NCI-H82 treated with DMSO at 0.1 percent for 48 hours (cell line): ENCODE data around the gene LILRB2.
"Not testable (repeated sequence)": the region's sequence is repeated elsewhere in the genome, so short reads cannot be mapped to it uniquely, and the experiment has no call there.

ENCODE experiments used
- DNase-seq: peaks from one replicate; lab custom pipeline; 2025; ENCODE audit not compliant: unreplicated experiment; lab: John Stamatoyannopoulos, UW

LILRB2 gene

DNA sequence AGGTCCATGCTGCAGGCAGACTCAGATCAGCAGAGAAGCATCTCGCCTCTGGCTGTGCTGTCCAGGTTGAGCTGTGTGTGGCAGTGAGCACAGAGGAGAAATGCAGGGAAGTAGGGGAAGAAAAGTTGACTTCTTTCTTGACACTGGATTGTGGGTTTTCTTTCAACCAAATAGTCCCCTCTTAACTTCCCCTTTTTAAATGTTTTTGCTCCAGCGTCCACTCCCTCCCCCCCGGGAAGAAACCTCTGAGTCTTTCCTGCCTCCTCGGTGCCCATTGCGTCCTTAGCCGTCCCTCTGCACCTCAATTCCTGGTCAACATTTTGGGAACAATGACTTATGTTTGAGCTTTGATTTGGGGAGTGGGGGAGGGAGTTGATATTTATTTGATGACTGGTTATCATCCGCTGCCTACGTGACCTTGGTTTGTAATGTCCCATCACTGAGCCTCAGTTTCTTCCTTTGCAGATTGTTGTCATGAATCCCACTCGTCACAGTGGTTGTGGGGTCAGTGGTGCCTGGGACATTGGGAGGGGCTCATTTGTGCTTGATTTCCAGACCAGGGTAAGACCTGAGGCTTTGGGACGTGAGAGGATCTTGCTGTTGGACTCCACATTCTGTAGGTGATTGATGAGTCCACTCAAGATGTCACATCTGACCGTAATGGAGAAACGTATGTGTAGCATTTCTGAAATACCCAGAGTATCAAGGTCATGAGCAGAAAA lies at the start of gene LILRB2:
Gene LILRB2 (minus strand): TSS at position 104 of the 722 bp plus-strand sequence. CDS start 614 bp downstream, outside the sequence.
- no peak for DNase-seq

DNA sequence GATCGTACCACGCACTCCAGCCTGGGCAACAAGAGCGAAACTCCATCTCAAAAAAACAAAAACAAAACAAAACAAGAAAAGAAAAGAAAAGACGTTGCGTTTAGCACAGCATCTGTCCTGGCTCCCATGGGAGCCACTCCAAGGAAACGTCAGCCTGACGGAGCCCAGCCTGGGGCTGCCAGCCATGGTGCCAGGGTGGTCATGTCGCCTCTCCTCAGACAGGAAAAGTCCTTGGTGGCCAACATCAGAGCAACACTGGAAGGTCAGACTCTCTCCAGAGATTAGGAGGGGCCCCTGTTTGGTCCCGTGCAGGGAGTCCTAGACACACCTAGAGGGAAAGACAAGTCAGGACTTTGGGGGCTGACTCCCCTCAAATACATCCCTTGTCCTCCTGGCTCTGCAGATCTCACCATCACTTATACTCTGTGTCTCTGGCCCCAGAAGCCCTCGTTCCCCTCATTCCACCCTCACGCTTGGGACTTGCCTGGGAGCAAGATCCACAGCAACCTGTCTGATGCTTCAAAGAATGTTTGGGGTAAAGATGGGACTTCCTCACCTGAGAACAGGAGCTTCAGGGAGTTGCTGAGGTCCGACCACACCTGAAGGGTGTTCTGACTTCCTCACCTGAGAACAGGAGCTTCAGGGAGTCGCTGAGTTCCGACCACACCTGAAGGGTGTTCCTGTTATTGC lies 48.7 kb upstream of the LILRB2 start:
- DNase-seq: no peak

DNA sequence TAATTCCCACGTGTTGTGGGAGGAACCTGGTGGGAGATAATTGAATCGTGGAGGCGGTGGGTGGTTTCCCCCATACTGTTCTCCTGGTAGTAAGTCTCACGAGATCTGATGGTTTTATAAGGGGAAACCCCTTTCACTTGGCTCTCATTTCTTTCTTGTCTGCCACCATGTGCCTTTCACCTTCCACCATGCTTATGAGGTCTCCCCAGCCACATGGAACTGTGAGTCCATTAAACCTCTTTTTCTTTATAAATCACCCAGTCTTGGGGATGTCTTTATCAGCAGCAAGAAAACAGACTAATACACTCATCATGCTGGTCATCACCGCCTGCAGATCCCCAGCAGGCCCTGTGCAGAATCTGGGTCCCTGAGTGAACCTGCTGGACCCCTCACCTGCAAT lies 47.9 kb upstream of the LILRB2 start:
- DNase-seq: not testable (repeated sequence)

DNA sequence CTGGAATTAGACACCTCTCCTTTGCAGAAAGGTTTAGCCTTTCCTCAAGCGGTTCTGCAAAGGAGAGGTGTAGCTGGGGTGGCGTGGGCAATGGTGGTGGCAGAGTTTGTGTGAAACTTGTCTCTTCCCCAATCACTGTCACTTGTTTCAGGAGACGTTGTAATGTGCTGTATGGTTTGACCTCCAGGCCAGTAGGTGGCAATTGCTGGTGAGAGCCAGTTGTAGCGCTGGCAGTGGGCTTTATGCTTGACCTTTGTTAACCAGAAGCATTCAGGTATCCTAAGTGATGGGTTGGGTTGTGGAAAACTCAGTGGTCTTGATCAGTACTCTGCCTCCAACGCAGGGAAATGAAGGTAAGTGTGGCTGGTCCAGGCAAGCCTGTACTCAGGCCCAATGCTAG lies 44.7 kb upstream of the LILRB2 start:
- DNase-seq: no peak

DNA sequence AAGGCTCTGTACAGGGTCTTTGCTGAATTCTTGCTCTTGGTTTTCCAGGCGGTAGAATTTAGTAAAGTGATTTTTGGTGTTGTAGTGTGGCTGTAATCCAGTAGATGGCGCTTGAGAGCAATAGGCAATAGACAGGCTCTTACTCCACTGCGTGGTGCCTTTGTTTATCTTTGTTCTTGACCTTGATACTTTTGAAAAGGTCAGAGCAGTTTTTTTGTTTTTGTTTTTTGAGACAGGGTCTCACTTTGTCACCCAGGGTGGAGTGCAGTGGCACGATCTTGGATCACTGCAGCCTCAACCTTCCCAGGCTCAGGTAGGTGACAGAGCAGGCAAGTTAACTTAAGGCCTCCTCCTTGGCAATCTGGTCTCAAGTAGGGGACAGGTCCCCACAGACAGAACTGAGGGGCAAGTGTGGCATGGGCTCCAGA lies 44.3 kb upstream of the LILRB2 start:
- peak; percentile 3 for DNase-seq

DNA sequence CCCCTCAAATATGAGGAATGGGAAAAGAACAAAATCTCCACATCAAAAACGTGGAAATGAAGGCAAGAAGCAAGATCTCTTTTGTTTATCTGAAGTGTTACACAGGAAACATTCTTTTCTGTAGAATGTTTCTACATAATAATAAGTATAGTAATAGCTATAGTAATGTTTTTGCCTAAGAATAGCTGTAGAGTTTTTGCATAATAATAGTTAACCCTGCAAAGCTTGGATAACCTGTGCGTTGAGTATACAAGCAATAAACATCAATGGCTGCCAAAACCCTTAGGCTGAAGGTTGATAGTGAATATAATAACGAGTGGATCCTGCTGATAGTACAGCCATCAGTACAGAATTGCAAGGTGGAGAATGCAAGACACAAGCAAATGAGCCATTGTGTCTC lies 43.2 kb upstream of the LILRB2 start:
- no peak for DNase-seq

DNA sequence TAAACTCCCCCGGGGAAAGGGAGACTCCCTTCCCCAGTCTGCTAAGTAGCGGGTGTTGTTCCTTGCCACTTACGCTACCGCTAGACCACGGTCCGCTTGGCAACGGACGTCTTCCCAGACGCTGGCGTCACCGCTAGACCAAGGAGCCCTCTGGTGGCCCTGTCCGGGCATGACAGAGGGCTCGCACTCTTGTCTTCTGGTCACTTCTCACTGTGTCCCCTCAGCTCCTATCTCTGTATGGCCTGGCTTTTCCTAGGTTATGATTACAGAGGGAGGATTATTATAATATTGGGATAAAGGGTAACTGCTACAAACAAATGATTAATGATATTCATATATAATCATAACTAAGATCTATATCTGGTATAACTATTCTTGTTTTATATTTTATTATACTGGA lies 42.0 kb upstream of the LILRB2 start:
- DNase-seq: not testable (repeated sequence)

DNA sequence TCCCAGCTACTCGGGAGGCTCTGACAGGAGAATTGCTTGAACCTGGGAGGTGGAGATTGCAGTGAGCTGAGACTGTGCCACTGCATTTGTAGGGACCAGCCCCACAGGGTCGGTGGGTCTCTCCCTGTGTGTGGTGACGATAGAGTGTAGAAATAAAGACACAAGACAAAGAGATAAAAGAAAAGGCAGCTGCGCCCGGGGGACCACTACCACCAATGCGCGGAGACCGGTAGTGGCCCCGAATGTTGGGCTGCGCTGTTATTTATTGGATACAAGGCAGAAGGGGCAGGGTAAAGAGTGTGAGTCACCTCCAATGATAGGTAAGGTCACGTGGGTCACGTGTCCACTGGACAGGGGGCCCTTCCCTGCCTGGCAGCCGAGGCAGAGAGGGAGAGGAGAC lies 41.4 kb upstream of the LILRB2 start:
- not testable (repeated sequence) for DNase-seq

DNA sequence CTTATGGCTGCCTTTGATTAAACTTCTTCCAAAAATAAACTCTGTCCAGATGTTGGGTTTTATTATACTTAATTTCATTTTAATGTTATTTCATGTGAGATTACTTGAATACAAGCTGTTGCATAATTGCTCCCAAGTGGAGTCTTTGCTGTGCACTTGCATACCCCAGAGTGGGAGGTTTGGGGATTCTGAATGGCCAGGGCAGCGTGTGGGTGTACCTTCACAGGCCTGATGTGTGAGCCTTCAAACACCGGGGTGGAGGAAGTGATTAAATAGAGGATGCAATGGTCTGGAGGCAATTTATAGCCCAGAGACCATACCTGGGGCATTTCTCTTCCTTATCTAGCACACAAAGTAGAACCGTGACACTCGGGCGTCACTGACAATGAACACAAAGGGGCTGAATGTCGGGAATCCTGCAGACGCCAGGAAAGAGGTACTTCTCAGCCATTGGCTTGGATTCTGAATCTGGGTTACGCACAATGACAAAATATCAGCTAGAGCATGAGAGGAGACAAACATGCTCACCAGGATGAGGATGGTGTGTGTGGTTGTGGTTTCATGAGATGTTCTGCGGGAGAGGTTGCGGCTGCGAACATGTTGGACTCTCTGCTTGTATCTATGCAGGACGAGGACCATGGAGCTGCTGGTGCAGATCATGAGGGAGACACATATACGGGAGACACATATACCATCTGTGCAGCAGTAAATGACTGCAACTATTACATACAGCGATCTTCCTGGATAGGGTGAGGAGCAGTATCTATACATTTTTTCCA lies 39.2 kb upstream of the LILRB2 start:
- no peak for DNase-seq

DNA sequence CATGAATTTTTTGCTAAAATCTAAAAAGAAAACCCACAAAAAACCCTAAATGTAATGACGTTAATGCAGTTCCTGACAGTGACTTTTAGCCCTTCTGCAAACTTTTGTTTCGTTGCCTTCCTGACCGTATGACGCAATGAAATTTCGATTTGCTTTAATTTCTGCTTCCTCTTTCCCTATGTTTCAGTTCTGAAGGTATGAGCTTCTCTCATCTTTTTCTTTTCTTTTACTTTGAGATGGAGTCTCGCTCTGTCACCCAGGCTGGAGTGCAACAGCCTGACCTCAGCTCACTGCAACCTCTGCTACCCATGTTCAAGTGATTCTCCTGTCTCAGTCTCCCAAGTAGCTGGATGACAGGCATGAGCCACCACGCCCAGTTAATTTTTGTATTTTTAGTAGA lies 38.1 kb upstream of the LILRB2 start:
- no peak for DNase-seq

DNA sequence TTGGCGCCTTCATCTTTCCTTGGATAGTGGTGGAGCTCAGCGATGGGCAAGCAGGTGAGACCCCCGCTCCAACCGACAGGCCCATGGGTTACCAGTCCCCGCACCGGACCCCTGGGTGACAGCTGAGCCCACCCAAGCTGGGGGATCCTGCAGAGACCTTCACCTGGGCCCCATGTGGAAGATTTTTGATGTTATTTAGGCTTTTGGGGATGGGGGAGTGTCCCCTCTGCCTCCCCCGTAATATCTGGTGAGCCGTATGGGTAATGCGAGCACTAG lies 37.0 kb upstream of the LILRB2 start:
- DNase-seq: no peak

DNA sequence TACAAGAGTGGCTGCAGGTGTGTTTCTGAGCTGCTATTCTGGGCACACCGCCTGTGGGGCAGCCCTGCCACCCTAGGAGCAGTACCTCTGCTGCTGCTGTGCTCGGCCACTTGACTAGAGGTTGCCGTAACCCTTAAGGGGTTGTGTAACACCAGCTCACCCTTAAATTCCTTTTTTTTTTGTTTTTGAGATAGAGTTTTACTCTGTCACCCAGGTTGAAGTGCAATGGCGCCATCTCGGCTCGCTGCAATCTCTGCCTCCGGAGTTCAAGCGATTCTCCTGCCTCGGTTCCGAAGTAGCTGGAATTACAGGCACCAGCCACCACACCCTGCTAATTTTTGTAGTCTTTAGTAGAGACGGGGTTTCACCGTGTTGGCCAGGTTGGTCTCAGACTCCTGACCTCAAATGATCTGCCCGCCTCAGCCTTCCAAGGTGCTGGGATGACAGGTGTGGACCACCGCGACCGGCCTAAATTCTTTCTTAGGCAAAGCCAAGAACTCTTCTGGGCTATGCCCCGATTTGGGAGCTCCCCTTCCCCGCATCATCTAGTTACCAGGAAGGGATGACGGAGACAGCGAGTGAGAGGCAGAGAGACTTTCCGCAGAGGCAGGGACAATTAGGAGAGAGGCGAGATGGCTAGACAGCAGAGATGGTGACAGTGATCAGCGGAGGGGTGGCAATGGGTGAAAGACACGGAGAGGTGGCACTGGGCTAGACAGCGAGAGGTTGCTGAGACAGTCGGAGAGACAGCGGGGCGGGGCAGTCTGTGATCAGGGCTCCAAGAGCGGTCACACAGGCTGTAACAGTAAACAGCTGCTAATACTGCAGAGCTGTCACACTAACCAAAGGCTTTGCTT lies 36.4 kb upstream of the LILRB2 start:
- DNase-seq: no peak

DNA sequence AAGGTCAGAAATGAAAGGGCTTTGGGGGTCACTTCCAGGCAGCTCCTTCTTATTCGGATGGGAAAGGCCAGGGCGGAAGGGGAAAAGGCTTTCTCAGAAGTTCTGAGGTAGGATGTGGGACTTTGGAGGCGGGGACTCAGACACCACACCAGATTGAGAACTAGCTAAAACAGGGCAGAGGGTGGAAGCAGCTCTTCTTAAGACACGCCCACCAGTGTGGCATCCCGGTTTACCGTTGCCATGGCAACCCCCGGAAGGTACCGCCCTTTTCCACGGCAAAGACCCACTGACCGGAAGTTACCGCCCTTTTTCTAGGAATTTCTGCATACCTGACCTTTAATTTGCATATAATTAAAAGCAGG lies 35.8 kb upstream of the LILRB2 start:
- no peak for DNase-seq

DNA sequence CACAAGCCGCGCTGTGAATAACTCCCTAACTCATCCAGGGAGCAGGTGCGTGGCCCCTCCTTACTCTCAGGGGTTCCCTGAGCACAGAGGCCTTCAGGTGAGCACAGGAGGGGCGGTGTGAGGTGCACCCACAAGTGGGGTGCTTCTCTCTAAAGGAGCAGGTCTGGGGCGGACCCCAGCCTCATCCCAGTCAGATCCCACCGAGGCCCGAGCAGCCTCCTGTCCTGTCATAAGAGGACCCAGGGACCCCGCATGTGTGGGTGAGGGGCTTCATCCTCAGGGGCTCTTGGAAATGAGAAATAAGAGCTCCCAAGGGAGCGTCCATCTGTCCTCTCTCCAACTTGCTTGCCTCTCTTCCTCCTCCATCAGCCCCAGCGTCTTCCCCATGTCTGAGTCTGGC lies 35.0 kb upstream of the LILRB2 start:
- DNase-seq: no peak

DNA sequence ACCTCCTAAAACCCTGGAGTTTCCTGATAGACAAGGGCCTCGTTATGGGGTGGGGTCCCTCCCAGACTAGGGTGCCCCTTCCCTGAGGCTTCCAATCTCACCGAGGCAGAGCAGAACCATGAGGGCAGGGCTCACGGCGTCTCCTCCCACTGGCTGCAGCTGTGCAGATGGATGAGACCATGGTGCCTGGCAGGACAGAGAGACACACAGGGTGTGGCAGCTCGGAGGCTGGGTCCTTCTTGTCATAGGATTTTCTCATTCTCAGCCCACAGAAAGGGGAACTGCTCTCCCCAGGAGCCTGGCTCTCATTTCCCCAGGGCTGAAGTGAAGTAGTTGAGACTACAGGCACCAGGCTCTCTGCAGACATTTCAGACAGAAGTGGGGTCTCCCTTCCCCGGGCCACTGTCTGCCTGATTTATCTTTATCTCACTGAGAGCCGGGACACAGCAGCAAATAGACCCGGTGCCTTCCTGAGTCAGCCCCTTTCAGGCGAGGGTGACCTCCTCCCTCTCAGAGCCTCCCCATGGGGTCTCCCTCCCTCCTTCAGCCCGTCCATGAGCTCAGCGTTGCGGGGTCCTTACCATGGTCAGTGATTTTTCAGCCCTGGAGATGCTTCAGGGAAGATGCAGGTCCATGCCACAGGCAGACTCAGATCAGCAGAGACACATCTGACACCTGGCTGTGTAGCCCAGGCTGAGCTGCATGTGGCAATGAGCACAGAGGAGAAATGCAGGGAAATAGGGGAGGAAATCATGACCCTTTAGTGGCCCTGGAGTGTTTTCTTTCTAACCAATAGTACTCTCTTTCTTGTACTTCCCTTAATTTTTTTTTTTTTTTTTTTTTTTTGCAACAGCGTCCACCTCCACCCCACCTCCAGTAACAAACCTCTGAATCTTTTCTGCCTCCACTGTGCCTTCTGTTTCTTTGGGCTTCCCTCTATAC lies 31.8 kb upstream of the LILRB2 start, which contains the start of gene LILRA5:
Gene LILRA5 (minus strand): TSS at position 731 of the 942 bp plus-strand sequence. CDS start 147 bp downstream, at position 584.
- no peak for DNase-seq

DNA sequence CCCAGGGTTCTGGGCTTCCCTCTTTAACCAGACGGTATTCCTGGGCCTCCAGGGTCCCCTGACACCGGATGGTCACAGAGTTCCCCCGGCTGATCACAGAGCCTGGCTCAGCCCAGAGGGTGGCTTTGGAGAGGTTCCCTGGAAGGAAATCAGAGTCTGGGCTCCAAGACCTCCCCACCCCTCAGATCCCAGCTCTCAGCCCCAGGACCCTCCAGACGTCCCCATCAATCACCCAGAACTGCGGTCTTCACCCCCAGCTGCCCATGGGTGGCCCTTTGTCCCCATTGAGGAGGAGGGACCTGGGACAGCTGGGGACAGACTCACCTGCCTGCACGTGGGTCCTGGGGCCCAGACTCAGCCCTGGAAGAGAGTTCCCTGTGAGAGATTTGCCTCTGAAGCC lies 31.1 kb upstream of the LILRB2 start:
- DNase-seq: no peak

DNA sequence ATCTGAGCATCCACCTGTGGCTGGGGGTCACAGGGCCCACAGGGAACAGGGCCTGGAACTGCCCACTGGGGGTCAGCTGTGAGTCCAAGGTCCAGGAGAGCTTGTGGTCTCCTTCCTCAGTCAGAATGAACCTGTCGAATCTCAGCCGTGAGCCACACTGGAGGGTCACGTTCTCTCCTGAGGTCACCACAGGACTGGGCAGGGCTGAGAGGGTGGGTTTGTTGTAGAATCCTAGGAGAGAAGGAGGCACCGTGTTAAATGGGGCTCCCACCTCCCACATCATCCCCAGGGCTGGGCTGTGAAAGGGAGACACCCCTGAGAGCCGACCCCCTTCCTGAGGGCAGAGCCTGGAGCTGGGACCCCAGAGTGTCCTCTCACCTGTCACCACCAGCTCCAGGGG lies 30.6 kb upstream of the LILRB2 start:
- DNase-seq: no peak

DNA sequence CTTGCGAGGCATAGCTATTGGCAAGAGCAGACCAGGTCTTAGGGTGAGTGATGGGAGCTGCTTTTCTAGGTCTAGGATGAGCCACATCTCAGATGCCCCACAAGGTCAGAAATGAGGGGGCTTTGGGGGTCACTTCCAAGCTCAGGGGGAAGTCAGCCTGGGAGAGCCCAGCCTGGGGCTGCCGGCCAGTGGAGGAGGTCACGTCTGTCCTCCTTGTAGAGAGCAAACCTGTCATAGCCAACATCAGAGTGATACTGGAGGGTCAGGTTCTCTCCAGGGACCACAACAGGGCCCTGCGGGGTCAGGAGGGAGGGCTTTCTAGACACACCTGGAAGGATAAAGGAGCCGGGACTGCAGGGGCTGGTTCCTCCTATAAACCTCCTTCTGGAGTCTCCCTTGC lies 29.6 kb upstream of the LILRB2 start:
- no peak for DNase-seq

DNA sequence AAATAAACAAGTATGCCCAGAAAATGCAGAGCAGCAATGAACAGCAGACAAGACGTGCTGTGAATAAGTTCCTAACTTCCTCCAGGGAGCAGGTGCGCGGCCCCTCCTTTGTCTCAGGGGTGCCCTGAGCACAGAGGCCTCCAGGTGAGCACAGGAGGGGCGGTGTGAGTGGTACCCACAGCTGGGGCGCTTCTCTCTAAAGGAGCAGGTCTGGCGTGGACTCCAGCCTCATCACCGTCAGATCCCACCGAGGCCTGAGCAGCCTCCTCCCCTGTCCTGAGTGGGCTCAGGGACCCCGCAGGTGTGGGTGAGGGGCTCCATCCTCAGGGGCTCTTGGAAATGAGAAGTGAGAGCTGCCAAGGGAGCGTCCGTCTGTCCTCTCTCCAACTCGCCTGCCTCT lies 28.9 kb upstream of the LILRB2 start:
- no peak for DNase-seq

DNA sequence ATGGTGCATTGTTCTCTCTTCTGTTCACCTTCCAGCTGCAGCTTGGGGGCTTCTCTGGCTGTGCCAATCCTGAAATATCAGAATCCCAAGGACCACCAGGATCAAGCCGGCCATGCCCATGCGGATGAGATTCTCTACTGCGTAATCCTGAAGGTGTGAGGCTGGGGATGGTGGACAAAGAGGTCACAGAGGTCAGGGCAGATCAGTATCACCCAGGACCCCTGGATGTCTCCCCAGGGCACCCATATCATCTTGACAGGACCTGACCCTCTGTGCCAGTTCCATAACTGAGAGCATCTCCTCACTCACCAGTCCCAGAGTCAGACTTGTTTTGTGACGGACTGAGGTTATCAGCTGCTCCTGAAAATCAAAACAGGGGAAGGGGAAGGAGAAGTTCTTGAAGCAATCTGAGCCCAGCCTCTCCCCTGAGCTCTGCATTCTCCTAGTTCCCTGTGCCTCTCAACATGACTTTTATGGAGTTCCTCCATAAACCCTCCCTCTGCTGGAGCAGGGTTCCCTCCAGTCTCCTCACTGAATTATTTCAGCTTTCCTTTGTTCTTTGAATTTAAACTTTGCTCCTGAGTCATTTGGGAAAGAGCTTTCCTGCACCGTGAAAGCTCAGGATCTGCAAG lies 26.6 kb upstream of the LILRB2 start:
- DNase-seq: no peak
